HG03521 (cell line): ENCODE data around the gene KLHL9.

Source experiments
- ATAC-seq: cut with Tn5 transposase; IDR thresholded peaks from one replicate; pipeline ENCODE4 v1.9.1; 2021; ENCODE audit warnings: mild to moderate bottlenecking, moderate library complexity; ENCODE audit not compliant: unreplicated experiment

KLHL9 gene

DNA sequence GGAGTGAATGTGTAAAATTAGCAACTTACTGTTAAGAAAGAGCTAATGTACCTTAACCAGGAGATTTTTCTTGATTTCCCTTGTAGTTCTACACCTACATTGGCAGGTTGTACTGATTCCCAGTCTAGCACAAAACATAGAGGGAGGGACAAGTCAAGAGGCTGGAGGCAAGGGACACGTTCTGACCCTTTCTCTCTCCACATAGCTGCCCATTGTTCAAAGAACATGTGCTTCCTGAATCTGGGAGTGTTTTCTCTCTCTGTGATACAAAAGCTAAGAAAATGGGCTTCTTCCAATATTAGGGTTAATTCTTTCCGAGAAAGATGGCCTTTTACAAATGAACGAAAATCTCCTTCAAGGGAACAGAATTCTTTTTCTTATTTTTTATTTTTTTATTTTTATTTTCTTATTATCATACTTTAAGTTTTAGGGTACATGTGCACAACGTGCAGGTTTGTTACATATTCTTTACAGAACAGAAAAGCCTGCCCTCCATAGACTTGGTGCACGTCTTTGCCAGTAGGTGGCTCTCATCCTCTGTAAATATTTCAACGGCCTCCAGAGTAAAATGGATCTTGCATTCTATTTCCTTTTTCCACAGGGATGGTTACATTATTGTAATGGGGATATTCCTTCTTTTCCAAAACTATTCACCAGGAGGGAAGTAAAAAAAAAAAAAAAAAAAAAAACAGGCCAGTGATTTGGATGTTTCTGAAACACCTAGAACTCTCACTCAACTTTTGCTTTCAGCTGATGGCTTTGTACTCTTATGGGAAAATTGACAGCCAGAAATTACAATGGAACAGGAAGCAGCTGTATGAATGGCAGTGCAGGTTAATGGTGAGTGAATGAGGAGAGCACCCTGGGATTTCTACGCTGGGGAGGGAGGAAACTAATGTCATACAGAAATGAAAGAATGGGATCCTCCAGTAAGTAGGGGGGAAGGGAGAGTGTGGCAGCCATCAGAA is 17.0 kb downstream of the KLHL9 start:
- ATAC-seq = peak; percentile 73

DNA sequence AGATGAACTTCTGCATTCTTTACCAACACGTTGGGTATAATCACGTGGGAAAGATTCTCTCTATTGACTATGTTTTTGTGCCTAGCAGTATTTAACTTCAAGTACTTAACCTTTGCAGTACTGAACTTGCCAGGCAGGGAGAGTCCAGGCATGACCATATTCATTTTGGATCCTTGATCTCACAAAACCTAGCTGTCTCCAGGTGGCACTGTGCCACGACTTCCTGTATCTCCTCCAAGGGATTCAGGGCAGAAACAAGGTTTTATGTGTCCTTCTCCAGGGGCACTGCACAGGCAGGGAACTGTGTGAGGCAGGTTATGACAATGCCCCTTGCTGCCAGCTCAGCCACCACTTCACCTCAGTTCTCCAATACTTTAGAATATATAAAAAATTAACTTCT is 18.3 kb downstream of the KLHL9 start:
- ATAC-seq = no peak

DNA sequence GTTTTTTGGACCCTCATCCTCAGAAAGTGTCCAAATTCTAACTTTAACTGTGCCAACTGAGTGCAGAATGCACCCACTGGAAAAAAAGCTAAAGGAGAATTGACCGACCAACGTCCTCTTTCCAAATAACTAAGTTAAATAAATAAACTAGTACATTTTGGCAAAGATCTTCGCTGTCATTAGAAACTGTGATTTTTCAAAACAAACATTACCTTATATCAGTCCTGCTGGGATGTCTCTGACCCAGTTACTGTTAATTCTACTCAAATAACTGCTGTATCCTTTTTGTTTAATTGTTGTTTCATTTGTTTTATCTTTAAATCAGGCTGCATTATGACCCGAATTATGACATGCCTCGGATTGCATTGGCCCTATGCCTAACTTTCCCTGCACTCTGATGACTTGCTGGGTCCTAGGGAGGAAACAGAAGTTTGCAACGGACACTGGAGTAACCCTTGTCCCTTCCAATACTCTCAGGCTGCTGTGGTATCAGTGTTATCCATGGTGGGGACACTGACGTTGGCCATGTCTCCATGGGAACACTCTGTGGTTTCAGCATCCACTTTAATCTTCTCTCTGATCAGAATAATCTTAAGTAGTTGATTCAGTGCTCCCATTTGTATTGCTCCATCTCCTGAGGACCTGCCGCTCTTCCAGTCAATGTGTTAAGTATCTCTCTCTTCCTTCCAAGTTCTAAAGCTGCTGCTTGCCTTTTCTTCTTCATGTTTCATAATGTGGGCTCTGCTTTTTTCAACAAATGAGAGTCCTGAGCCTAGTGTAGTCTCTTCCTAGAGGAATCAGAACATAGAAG is 19.0 kb downstream of the KLHL9 start:
- ATAC-seq = no peak

DNA sequence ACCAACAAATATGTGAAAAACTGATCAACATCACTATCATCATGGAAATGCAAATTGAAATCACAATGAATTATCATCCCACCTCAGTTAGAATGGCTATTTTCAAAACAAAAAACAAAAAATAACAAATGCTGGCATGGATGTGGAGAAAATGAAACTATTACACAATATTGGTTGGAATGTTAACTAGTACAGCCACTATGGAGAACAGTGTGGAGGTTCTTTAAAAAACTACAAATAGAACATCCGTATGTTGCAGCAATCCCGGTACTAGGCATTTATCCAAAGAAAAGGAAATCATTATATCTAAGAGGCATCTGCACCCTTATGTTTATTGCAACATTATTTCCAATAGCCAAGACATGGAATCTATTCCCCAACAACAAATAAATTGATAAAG is 21.1 kb downstream of the KLHL9 start:
- no peak for ATAC-seq

- ATAC-seq = no peak
Observed at GRCh38 chr9:21311889-21312288, 23.3 kb downstream of the KLHL9 start.

GRCh38 chr9:21305213-21305612 is 30.0 kb downstream of the KLHL9 start, which contains the start of gene IFNA5:
IFNA5 (minus strand) TSS chr9:21305313; CDS start chr9:21305256, 57 bp downstream.
- no peak for ATAC-seq

GRCh38 chr9:21295992-21296391 is 39.2 kb downstream of the KLHL9 start:
- ATAC-seq = no peak

DNA sequence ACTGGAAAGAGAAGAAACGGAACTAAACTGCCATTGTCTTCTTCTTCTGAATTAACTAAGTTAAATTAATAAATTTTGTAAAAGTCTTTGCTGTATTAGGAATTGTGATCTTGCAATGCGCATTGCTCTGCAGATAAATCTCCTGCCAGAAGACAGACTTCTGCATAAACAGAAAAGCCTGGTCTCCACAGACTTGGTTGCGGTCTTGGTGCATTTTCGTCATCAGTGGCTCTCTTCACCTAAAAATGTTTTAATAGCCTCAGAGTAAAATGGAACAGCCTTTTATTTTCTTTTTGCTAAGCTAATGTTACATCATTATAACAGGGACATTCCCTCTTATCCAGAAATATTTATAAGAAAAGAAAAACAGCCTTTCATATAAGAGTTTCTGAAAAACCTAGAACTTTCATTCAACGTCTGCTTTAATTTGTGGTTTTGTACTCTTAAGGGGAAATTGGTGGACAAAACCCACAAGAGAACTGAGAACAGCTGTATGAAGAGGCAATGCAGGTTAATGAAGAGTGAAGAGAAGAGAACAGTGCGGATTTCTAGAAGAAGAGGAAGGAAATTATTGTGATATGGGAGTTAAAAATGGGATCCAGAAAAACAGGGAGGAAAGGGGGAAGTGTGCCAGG is 40.2 kb downstream of the KLHL9 start:
- ATAC-seq = no peak

- no peak for ATAC-seq
Observed at GRCh38 chr9:21294364-21294774, 40.8 kb downstream of the KLHL9 start.

DNA sequence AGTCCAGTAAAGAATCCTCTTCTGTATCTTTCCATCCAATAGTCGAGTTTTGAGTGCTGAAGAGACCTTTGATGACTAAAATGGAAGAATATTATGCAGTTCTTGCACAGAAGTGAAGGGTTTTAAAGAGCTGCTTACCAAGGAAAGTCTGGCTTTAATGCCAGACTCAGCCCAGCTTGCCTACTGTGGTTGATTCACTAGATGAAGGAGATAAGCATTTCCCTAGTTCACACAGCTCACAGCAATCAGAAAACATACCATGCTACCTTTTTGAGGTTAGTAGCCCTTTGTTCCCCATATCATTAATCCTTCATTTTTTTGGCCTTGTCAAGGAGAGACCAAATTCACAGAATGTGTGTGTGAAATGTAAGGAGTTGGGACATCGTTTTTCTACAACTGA is 45.4 kb downstream of the KLHL9 start:
- ATAC-seq = no peak

DNA sequence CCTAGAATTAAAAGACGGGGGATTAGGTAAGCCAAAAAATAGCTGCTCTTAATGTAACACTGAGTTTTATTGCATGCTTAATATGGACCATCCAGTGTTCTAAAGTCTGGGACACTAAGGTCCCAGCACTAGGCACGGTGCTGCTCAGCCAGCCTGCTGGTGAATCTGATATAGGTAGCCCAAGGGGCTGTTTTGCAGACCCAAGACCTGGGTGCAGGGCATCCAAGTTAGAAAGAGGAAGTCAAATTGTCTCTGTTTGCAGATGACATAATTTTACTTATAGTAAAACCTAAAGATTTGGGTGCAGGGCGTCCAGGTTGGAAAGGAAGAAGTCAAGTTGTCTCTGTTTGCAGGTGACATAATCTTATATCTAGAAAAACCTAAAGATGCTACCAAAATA is 47.9 kb downstream of the KLHL9 start:
- no peak for ATAC-seq

DNA sequence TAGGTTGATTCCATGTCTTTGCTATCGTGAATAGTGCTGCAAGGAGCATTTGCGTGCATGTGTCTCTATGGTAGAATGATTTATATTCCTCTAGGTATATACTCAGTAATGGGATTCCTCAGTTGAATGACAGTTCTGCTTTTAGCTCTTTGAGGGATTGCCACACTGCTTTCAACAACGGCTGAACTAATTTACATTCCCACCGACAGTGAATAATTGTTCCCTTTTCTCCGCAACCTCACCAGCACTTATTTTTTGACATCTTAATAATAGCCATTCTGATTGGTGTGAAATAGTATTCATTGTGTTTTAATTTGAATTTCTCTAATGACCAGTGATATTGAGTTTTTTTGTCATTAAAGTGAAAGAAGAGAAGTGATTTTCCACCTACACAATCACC is 48.5 kb downstream of the KLHL9 start:
- no peak for ATAC-seq

DNA sequence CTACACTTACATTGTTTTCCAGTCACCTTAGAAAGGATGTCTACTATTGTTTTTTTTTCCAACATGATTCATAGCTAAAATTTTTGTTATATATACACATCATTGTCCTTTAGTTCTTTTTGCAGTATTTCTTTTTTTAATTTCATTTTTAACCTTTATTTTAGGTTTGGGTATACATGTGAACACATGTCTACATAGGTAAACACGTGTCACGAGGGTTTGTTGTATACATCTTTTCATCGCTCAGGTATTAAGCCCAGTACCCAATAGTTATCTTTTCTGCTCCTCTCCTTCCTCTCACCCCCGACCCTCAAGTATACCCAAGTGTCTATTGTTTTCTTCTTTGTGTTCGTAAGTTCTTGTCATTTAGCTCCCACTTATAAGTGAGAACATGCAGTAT is 49.1 kb downstream of the KLHL9 start:
- no peak for ATAC-seq

DNA sequence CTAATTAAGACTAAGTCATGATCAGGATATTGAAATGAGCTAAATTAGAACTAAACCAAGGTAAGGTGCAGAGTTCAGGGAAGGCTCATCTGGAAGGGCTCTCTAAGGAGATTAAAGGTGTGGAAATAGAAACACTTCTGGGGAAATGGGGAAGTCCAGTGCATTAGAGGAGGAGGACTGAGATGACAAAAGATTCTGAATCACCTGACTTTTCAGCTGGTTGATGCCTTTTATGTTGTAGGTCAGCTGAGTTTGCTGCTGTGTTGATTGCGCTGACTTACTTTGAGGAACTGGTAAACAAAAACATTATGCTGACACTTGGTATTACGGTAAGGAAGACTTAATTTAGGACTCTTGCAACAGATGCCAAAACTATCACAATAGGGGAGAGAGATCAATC is 53.9 kb downstream of the KLHL9 start:
- ATAC-seq = no peak
